ENCODE results near the gene HSBP1.

GRCh38 chr16:83842756-83843507 lies 35.2 kb downstream of the HSBP1 start:
- TF ChIP-seq CTCF (conservative IDR thresholded peaks at IDR 0.05; ENCODE audit: low read depth, low read length) (no peak), SMC3 (IDR thresholded peaks at IDR 0.05; ENCODE audit: low read depth, low read length) (no peak), POLR2A (IDR thresholded peaks at IDR 0.05; ENCODE audit: low read depth, low read length) (no peak), RFX5 (IDR thresholded peaks at IDR 0.05; ENCODE audit: low read depth, low read length) (no peak), CEBPB (IDR thresholded peaks at IDR 0.05; ENCODE audit: low read depth, low read length) (no peak), RAD21 (IDR thresholded peaks at IDR 0.05; ENCODE audit: low read length) (no peak), MXI1 (IDR thresholded peaks at IDR 0.05; ENCODE audit: borderline replicate concordance, low read depth, low read length) (no peak), CHD1 (IDR thresholded peaks at IDR 0.05; ENCODE audit: low read depth, low read length) (no peak), RCOR1 (IDR thresholded peaks at IDR 0.05; ENCODE audit: insufficient replicate concordance, low read length) (no peak), MAFK (IDR thresholded peaks at IDR 0.05; ENCODE audit: low read depth, low read length) (no peak), FOS (IDR thresholded peaks at IDR 0.05; ENCODE audit: low read depth, low read length) (no peak), BHLHE40 (IDR thresholded peaks at IDR 0.05; ENCODE audit: low read depth, low read length) (no peak)
